COLO668 (cell line): ENCODE data around the gene RAD23B.

Source experiments
- DNase-seq: peaks from one replicate; lab custom pipeline; 2025; ENCODE audit not compliant: unreplicated experiment; lab: John Stamatoyannopoulos, UW

The RAD23B gene

DNA sequence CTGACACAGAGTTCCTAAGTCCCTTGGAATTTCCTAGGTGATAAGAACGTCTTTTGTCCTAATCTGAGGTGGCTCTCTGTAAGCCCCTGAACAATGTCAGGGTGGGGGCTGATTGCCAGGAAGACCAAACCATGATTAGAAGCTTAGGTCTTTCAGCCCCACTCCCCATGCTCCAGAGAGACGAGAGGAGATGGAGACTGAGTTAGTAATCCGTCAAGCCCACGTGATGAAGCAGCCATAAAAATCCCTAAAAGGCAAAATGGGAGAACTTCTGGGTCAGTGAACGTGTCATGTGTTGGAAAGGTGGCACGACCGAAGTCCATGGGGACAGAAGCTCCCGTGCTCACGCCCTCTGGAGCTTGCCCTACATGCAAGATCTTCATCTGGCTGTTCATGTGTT, 85.6 kb downstream of the RAD23B start:
- no peak for DNase-seq

- DNase-seq = no peak
Observed at GRCh38 chr9:107373809-107374208, 90.7 kb downstream of the RAD23B start.

- DNase-seq = no peak
Observed at GRCh38 chr9:107375001-107375400, 91.9 kb downstream of the RAD23B start.

DNA sequence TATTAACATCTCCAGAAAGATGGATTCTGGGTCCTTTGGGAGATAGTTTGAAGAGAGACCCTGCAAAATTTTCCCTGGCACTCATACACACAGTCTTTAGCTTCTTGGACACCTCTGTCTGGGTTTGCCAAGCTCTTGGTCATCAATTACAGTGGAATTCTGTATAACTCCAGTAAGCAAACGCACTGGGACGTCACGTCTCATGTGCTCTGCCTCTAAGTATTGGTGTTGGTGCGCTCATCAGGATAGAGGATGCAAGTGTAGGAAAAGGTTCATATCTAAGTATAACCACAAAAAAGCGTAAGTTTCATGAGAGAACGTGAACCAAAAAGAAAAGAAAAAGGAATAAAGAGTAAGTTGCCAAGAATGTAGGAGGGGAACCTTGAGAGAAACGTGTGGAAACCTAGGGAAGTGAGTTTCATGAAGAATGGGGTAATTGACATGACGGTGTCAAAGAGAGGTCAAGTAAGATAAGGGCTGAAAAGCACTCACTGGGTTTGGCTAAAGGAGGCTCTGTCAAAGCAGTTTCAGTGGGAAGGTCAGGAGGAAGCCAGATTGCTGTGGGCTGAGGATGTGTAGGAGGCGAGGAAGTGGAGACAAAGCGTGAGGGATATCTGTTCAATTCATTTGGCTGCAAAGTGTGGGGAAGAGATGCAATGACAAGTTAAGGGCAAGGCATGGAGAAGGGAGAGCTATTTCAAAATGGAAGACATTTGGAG, 92.7 kb downstream of the RAD23B start:
- no peak for DNase-seq

GRCh38 chr9:107378006-107378405, 94.9 kb downstream of the RAD23B start:
- DNase-seq = no peak
